ENCODE data around the gene AKAP5.

DNA sequence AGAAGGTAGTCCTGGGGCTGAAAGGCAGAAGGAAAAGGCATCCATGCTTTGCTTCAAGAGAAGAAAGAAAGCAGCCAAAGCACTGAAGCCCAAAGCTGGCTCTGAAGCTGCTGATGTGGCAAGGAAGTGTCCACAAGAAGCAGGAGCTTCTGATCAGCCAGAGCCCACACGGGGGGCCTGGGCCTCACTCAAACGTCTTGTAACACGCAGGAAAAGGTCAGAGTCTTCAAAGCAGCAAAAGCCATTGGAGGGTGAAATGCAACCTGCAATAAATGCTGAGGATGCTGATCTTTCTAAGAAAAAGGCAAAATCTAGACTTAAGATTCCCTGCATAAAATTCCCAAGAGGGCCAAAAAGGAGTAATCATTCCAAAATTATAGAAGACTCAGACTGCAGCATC, 3.2 kb downstream of the AKAP5 start:
- TF ChIP-seq YY1 (IDR thresholded peaks at IDR 0.05; ENCODE audit: low read depth) = no peak
- TF ChIP-seq RAD21 (IDR thresholded peaks at IDR 0.05; ENCODE audit: low read depth) = no peak
- TF ChIP-seq CEBPB (IDR thresholded peaks at IDR 0.05) = no peak
- TF ChIP-seq, protein P1, sequence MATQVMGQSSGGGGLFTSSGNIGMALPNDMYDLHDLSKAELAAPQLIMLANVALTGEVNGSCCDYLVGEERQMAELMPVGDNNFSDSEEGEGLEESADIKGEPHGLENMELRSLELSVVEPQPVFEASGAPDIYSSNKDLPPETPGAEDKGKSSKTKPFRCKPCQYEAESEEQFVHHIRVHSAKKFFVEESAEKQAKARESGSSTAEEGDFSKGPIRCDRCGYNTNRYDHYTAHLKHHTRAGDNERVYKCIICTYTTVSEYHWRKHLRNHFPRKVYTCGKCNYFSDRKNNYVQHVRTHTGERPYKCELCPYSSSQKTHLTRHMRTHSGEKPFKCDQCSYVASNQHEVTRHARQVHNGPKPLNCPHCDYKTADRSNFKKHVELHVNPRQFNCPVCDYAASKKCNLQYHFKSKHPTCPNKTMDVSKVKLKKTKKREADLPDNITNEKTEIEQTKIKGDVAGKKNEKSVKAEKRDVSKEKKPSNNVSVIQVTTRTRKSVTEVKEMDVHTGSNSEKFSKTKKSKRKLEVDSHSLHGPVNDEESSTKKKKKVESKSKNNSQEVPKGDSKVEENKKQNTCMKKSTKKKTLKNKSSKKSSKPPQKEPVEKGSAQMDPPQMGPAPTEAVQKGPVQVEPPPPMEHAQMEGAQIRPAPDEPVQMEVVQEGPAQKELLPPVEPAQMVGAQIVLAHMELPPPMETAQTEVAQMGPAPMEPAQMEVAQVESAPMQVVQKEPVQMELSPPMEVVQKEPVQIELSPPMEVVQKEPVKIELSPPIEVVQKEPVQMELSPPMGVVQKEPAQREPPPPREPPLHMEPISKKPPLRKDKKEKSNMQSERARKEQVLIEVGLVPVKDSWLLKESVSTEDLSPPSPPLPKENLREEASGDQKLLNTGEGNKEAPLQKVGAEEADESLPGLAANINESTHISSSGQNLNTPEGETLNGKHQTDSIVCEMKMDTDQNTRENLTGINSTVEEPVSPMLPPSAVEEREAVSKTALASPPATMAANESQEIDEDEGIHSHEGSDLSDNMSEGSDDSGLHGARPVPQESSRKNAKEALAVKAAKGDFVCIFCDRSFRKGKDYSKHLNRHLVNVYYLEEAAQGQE (IDR thresholded peaks at IDR 0.05; ENCODE audit: low read depth) = no peak
- TF ChIP-seq ZBTB7A (IDR thresholded peaks at IDR 0.05; ENCODE audit: low read depth) = no peak
- TF ChIP-seq EP300 (IDR thresholded peaks at IDR 0.05; ENCODE audit: borderline replicate concordance) = no peak
- no peak for TF ChIP-seq TAF1 (IDR thresholded peaks at IDR 0.05; ENCODE audit: low read depth)

Measured in Ishikawa (cell line).